CD4-positive, CD25-positive, alpha-beta regulatory T cell (primary cell): ENCODE data around the gene RNF168. TPM values are rescaled to one million over a fixed set of nuclear protein-coding genes. Genes with fewer than 3 reads are reported as not detected.
A peak's percentile ranks its signal among the peaks of the same experiment; 100 is the strongest.
"Not testable (repeated sequence)": the region's sequence is repeated elsewhere in the genome, so short reads cannot be mapped to it uniquely, and the experiment has no call there.

Source experiments
- ATAC-seq, 2 donors: fragments of 150-1000 bp; cut with Tn5 transposase; one replicate each; pipeline ENCODE4 v1.10.0; 2021; ENCODE audit warnings: low read depth in 2 of 2, moderate number of reproducible peaks in 2 of 2, moderate library complexity in 1 of 2
- DNase-seq, 3 donors: peaks; one replicate each; pipeline versions ENCODE4 v3.0.0 to v3.0.0-alpha.2; 2012 to 2022; ENCODE audit warnings: mixed read lengths in 1 of 3
- H3K27ac ChIP-seq: one replicate; pipeline ENCODE4 v1.7.0; 2013; ENCODE audit warnings: mild to moderate bottlenecking, low read length; ENCODE audit not compliant: insufficient read depth, poor library complexity, severe bottlenecking
- H3K27me3 ChIP-seq: one replicate; pipeline ENCODE4 v1.7.0; 2013; ENCODE audit warnings: low read length; ENCODE audit not compliant: control insufficient read depth, insufficient read depth
- H3K36me3 ChIP-seq: one replicate; pipeline ENCODE4 v1.7.0; 2013; ENCODE audit warnings: mild to moderate bottlenecking, low read length, moderate library complexity; ENCODE audit not compliant: control insufficient read depth, insufficient read depth
- H3K4me1 ChIP-seq: 2 replicates; pipeline ENCODE4 v1.7.0; 2013; ENCODE audit warnings: mild to moderate bottlenecking, low read length; ENCODE audit not compliant: insufficient read depth, control insufficient read depth, poor library complexity, severe bottlenecking
- H3K4me3 ChIP-seq: one replicate; pipeline ENCODE4 v1.7.0; 2013; ENCODE audit warnings: low read depth, mild to moderate bottlenecking, low read length, moderate library complexity
- H3K9me3 ChIP-seq, 2 experiments: 1 replicate in 1 of 2; 2 replicates in 1 of 2; pipeline ENCODE4 v1.7.0; 2013; ENCODE audit warnings: low read length in 2 of 2, mild to moderate bottlenecking in 1 of 2, moderate library complexity in 1 of 2; ENCODE audit not compliant: control insufficient read depth in 2 of 2
- H3K27ac Mint-ChIP-seq, 3 donors: one replicate each; pipeline ENCODE4 v1.8.0; 2020 to 2022; ENCODE audit warnings: mild to moderate bottlenecking in 3 of 3, mixed read lengths in 3 of 3, moderate library complexity in 2 of 3
- H3K27me3 Mint-ChIP-seq: one replicate; pipeline ENCODE4 v1.8.0; 2022; ENCODE audit warnings: mild to moderate bottlenecking, mixed read lengths
- H3K36me3 Mint-ChIP-seq: one replicate; pipeline ENCODE4 v1.8.0; 2020; ENCODE audit warnings: mixed read lengths
- H3K4me1 Mint-ChIP-seq, 4 donors: one replicate each; pipeline ENCODE4 v1.8.0; 2020 to 2022; ENCODE audit warnings: mixed read lengths in 4 of 4, mild to moderate bottlenecking in 1 of 4
- H3K4me3 Mint-ChIP-seq, 4 donors: one replicate each; pipeline ENCODE4 v1.8.0; 2020 to 2022; ENCODE audit warnings: mild to moderate bottlenecking in 4 of 4, mixed read lengths in 4 of 4, moderate library complexity in 3 of 4
- H3K9me3 Mint-ChIP-seq, 7 donors: one replicate each; pipeline ENCODE4 v1.8.0; 2020 to 2022; ENCODE audit warnings: mixed read lengths in 7 of 7, mild to moderate bottlenecking in 3 of 7, moderate library complexity in 2 of 7
- polyA plus RNA-seq, 4 donors: library from polyadenylated mRNA; unstranded; fragments of 300-500 nt; fragmentation: Illumina TruSeq; gene quantifications; one replicate each; pipeline ENCODE4 v1.2.3, GENCODE V29; 2021
- total RNA-seq: library from RNA; stranded (reverse); gene quantifications from one replicate; pipeline ENCODE4 v1.2.3, GENCODE V29; 2022

The RNF168 gene
- total and polyA plus RNA-seq, 5 donors from 2014 or later, result 8.3 to 29.5 (median 8.9) TPM

DNA sequence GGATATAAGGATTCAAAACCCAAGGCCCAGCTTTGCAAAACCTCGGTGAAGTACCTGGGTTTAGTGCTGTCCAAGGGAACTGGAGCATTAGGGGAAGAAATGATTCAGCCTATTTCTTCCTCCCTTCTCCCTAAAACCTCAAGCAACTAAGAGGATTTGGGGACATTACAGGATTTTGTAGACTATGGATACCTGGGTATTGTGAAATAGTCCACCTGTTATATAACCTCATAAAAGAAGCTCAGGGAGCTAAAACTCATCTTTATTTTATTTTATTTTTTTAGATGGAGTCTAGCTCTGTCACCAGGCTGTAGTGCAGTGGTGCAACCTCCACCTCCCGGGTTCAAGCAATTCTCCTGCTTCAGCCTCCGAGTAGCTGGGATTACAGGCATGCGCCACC is 20.3 kb upstream of the RNF168 start:
- ATAC-seq (no peak), DNase-seq (no peak)
- H3K27me3 ChIP-seq, result no peaks in the 10 kb centered on the region
- H3K36me3 ChIP-seq, result no peaks in the 10 kb centered on the region
- peaks cover 0 to 7% (median 5%) of the 10 kb centered on the region in 4 donors for H3K4me1 Mint-ChIP-seq
- H3K27ac Mint-ChIP-seq, result no peak overlapping the region
- H3K4me3 Mint-ChIP-seq, result peak overlapping the region in 1 of 4 donors; percentile 74
- H3K27ac ChIP-seq, result no peak overlapping the region
- peaks cover 7% of the 10 kb centered on the region for H3K4me1 ChIP-seq
- peaks cover 0 to 33% (median 15%) of the 10 kb centered on the region in 7 donors for H3K9me3 Mint-ChIP-seq
- no peaks in the 10 kb centered on the region for H3K27me3 Mint-ChIP-seq
- no peak overlapping the region for H3K4me3 ChIP-seq
- H3K9me3 ChIP-seq, result peaks cover 24 to 37% of the 10 kb centered on the region in 2 experiments
- H3K36me3 Mint-ChIP-seq, result peaks cover 4% of the 10 kb centered on the region

DNA sequence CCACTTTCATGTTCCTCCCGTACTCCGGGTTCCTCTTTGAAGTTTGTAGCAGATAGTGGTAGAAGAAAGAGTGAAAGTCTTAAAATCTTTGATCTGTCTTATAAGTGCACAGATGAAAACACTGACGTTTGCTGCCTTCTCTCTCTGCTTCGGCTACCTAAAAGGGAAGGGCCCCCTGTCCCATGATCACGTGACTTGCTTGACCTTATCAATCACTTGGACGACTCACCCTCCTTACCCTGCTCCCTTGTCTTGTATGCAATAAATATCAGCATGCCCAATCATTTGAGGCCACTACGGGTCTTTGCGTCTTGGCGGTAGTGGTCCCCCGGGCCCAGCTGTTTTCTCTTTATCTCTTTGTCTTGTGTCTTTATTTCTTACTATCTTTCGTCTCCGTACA is 17.7 kb upstream of the RNF168 start:
- H3K9me3 ChIP-seq, result peaks cover 38 to 55% of the 10 kb centered on the region in 2 experiments
- not testable (repeated sequence) for H3K27ac ChIP-seq, H3K27ac Mint-ChIP-seq, ATAC-seq, H3K36me3 Mint-ChIP-seq, H3K4me1 ChIP-seq, H3K27me3 Mint-ChIP-seq, H3K36me3 ChIP-seq, H3K4me3 Mint-ChIP-seq, H3K4me3 ChIP-seq, H3K27me3 ChIP-seq, DNase-seq, H3K4me1 Mint-ChIP-seq
- peaks cover 0 to 46% (median 15%) of the 10 kb centered on the region in 7 donors for H3K9me3 Mint-ChIP-seq

DNA sequence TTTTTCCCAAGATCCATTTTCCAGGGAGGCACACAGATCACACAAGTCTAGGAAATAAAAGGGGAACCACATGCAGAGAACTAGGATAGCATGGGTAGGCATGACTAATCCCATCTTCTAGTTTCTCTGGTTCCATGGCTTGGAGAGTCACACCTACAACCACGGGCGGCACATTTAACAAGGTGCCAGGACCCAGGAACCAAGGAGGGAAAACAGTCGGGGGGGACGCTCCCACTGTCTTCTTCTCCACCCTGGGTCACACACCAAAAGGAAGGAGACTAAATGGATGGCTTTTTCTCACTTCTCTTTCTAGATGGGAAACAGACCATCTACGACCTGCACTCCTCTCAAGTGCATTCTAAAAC is 16.1 kb upstream of the RNF168 start:
- Mint-ChIP-seq H3K9me3 (peaks cover 0 to 46% (median 18%) of the 10 kb centered on the region in 7 donors), H3K27ac (no peak overlapping the region), H3K4me3 (no peak overlapping the region), H3K4me1 (no peaks in the 10 kb centered on the region), H3K36me3 (peaks cover 4% of the 10 kb centered on the region), H3K27me3 (no peaks in the 10 kb centered on the region)
- H3K36me3 ChIP-seq, result no peaks in the 10 kb centered on the region
- peaks cover 38 to 55% of the 10 kb centered on the region in 2 experiments for H3K9me3 ChIP-seq
- ATAC-seq, result no peak
- DNase-seq, result peak in 1 of 3 donors; percentile 20
- H3K27me3 ChIP-seq, result peaks cover 2% of the 10 kb centered on the region
- H3K4me3 ChIP-seq, result no peak overlapping the region
- no peaks in the 10 kb centered on the region for H3K4me1 ChIP-seq
- no peak overlapping the region for H3K27ac ChIP-seq

DNA sequence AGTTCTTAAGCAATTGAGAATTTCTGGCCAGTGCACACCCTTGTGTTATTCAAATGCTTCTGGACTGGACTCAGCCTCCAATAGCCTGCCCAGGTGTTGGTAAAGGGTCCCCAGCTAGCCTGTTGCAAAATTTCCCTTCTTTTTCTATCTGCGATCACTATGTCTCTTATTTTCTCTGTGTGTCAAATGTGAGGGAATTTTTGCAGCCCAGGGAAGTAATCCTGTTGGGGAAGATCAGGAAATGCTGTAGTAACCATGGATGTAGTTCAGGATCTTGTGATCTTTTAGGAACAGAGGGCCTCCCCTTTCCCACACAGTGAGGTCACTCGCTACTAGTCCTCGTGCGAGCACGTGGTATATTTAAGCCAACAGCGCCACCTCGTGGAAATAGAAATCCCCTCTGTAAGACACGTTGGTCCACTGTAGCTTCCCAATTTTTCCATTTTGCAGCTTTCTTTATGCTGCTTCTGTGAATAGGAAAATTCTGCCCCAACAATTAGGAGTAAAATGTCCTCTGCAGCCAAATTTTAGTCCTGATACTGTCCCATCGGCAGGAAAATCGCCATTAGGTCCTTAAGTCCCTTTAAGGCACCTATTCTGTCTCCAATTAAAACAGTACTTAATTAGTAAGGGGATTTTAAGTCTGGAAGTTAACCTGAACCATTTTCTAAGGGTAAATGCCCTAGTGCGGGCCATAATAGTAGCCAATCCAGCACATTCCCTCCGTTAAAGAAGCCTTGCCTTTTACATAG is 15.6 kb upstream of the RNF168 start:
- H3K4me1 ChIP-seq, result no peaks in the 10 kb centered on the region
- no peak overlapping the region for H3K4me3 ChIP-seq
- Mint-ChIP-seq H3K27me3 (no peaks in the 10 kb centered on the region), H3K4me1 (no peaks in the 10 kb centered on the region), H3K4me3 (no peak overlapping the region), H3K9me3 (peaks cover 0 to 46% (median 18%) of the 10 kb centered on the region in 7 donors), H3K27ac (no peak overlapping the region), H3K36me3 (peaks cover 4% of the 10 kb centered on the region)
- H3K27ac ChIP-seq, result no peak overlapping the region
- ATAC-seq (no peak), DNase-seq (peak in 2 of 3 donors; percentile 23 to 59)
- H3K9me3 ChIP-seq, result peaks cover 38 to 55% of the 10 kb centered on the region in 2 experiments
- no peaks in the 10 kb centered on the region for H3K36me3 ChIP-seq
- peaks cover 2% of the 10 kb centered on the region for H3K27me3 ChIP-seq

DNA sequence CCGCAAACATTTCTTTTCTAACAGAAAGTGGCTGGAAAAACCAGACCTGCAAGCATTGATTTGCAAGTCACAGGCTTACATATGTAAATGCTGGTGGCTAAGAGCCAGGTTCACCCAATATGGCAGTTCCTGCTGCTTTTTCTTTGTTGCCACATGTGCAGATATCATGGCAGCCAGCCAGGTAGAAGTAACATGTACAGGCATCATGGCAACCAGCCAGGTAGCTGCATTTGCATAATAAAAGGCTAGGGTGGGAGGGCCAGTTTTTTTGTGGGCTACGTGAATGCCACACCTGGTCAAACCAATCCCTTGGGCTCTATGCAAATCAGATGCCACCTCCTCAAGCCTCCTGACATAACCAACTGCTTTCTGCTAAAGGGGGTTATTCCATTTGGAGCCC is 14.4 kb upstream of the RNF168 start:
- Histone ChIP-seq H3K4me3 (no peak overlapping the region), H3K27me3 (peaks cover 2% of the 10 kb centered on the region), H3K27ac (no peak overlapping the region), H3K4me1 (no peaks in the 10 kb centered on the region), H3K36me3 (no peaks in the 10 kb centered on the region), H3K9me3 (peaks cover 38 to 55% of the 10 kb centered on the region in 2 experiments)
- H3K27ac Mint-ChIP-seq, result no peak overlapping the region
- H3K4me1 Mint-ChIP-seq, result no peaks in the 10 kb centered on the region
- ATAC-seq (no peak), DNase-seq (no peak)
- no peak overlapping the region for H3K4me3 Mint-ChIP-seq
- H3K36me3 Mint-ChIP-seq, result peaks cover 4% of the 10 kb centered on the region
- H3K9me3 Mint-ChIP-seq, result peaks cover 0 to 46% (median 18%) of the 10 kb centered on the region in 7 donors
- no peaks in the 10 kb centered on the region for H3K27me3 Mint-ChIP-seq

DNA sequence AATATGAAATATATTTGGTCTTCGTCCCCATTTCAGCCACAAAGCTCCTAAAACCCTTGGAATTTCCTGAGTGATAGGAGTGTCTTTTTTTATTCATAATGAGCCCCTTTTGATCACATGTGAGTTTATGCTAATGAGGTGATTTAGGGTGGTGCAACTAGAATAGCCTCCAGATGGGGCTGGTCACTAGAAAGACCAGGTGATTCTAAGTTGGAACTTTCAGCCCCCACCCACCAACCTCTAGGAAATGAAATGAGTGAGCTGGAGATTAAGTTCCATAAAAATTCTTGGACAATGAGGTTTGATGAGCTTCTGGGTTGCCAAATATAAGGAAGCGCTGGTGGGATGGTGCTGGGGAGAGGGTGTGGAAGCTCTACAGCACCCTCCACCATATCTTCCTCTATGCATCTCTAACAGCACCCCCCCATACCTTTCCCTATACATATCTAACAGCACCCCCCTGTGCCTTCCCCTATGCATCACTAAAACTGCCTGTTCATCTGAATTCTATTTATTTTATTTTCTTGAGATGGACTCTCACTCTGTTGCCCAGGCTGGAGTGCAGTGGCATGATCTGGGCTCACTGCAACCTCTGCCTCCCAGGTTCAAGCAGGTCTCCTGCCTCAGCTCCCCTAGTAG is 13.7 kb upstream of the RNF168 start:
- H3K27ac Mint-ChIP-seq, result no peak overlapping the region
- H3K9me3 Mint-ChIP-seq, result peaks cover 0 to 44% (median 18%) of the 10 kb centered on the region in 7 donors
- ATAC-seq (no peak), DNase-seq (no peak)
- H3K4me1 Mint-ChIP-seq, result no peaks in the 10 kb centered on the region
- H3K36me3 ChIP-seq, result no peaks in the 10 kb centered on the region
- H3K4me3 Mint-ChIP-seq, result no peak overlapping the region
- peaks cover 2% of the 10 kb centered on the region for H3K27me3 ChIP-seq
- H3K4me1 ChIP-seq, result no peaks in the 10 kb centered on the region
- H3K36me3 Mint-ChIP-seq, result peaks cover 4% of the 10 kb centered on the region
- no peaks in the 10 kb centered on the region for H3K27me3 Mint-ChIP-seq
- H3K27ac ChIP-seq, result no peak overlapping the region
- H3K4me3 ChIP-seq, result no peak overlapping the region
- H3K9me3 ChIP-seq, result peaks cover 38 to 51% of the 10 kb centered on the region in 2 experiments

DNA sequence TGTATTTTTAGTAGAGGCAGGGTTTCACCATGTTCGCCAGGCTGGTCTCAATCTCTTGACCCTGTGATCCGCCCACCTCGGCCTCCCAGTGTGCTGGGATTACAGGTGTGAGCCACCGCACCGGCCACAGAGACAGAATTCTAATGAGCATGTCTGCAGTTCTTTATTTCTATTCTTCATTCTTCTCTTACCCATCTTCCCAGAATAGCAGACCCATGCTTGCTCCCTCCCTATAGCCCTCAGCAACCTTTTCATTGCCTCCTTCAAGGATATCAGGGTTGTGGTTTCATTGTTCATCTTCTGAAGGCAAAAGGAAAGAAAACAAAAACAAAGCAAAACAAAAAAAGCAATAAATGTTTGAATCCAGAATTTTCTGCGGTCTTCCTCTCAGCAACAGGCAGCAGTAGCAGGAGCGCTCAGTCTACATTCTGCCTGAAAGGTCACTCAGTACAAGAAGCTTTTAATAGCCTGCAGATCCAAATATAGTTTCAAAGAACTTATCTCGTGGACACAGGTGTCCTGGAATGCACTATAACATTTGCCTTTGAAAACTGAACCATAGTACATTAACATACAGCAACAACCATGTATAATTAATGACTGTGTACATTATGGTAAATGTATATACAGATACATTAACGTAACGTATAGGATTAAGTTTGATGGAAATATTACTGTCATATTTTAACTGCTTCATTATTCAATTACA is 11.5 kb upstream of the RNF168 start, which contains the start of gene SMCO1:
TSS of gene SMCO1 (minus strand) at position 434 of the 709 bp plus-strand sequence. CDS start at position 297, 137 bp downstream.
- H3K27ac ChIP-seq, result no peak within 1 kb of the TSS
- no peak within 1 kb of the TSS for H3K4me3 ChIP-seq
- Mint-ChIP-seq H3K36me3 (no peaks in the 10 kb centered on the region), H3K27ac (no peak within 1 kb of the TSS), H3K4me1 (no peaks in the 10 kb centered on the region), H3K4me3 (no peak within 1 kb of the TSS), H3K9me3 (peaks cover 0 to 25% (median 7%) of the 10 kb centered on the region in 7 donors), H3K27me3 (peaks cover 6% of the 10 kb centered on the region)
- no peaks in the 10 kb centered on the region for H3K36me3 ChIP-seq
- peaks cover 2% of the 10 kb centered on the region for H3K27me3 ChIP-seq
- H3K9me3 ChIP-seq, result peaks cover 27 to 29% of the 10 kb centered on the region in 2 experiments
- ATAC-seq, result no peak
- no peaks in the 10 kb centered on the region for H3K4me1 ChIP-seq
- DNase-seq, result no peak
